GM21619 (cell line): ENCODE measurements around the gene KRT23.

Source experiments
- ATAC-seq: cut with Tn5 transposase; IDR thresholded peaks from one replicate; pipeline ENCODE4 v1.9.1; 2021; ENCODE audit not compliant: unreplicated experiment

KRT23 gene

DNA sequence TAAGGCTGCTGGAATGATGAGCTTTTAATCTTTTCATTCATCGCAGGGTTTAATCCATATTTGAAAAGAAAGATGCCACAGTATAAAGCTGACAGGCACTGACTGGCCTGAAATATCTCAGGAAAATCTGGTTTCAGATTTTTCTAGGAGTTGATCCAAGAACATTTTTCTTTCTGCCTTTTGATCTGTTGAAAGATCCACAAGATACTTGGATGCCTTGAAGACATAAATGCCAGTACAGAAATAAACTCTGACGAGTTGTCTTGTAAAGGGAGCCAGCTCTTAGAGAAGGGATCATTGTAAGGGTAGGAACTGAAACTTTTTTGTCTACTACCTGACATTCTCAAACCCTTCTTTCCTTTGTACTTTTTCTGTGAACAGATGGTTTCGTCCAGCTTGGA lies 27.0 kb downstream of the KRT23 start:
- no peak for ATAC-seq

DNA sequence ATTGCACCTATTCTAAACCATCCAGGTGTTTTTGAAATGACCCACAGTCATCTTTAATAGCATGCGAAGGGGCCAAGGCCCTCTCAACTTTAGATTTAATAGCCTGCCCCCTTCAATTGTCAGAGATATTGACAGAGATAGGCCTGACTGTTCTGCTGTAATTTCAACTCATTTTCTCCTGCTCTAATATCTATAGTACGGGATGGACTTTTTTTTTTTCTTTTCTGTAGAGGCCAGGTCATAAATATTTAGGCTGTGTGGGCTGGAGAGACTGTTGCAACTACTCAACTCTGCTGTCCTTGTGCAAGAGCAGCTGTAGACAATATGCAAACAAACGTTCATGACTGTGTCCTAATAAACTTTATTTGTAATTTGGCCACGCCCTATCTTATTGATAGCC lies 27.7 kb downstream of the KRT23 start:
- no peak for ATAC-seq

DNA sequence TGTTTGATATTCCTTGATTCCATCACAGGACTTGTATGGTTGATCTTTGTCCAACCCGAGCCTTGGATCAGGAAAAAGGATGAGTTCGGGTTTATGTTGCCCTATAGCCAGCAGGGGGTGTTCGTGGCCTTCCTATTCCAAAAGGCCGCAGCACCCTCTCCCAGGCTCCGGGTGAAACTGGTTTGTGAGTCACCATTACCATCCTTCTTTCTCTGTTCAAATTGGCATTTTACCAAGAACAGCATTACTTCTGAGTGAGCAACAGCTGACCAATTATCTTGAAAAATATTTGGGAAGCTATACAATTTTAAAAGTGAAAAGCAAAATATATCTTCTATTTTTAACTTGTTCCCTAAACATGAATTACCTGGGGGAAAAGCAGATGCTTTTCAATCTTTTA lies 28.1 kb downstream of the KRT23 start:
- no peak for ATAC-seq

DNA sequence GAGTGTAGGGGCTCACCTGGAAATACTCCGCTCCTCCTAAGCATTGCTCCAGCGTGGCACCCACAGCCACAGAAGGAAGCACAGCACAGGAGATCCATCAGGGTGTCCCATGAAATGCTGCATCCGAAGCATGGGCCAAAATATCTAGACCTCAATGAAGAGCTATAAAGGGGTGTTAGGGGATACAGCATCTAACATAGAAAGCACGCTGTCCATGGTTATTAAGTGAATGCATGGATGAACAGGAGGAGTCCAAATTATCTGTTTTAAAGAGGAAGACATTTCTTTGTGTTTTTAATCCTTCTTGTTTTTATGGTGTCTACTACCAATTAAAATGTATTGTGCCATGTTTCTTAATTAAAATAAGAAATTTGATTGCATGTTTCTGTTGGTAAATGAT lies 30.8 kb downstream of the KRT23 start:
- ATAC-seq = no peak

DNA sequence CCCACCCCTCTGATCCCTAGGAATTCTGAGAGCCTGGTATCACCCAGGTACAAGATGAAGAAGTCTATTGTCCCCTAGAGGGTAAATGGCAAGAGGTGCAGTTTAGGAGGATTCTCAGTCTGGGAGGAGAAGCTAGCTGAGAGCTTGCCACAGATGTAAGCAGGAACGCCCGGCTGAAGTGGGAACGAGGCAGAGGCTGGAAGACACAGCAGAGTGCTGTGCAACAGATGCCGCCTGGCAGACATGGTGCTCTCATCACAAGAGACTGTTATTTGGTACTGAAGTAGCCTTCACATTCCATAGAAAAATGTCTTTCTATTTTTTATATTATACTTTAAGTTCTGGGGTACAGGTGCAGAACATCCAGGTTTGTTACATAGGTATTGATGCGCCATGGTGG lies 32.1 kb downstream of the KRT23 start:
- ATAC-seq = no peak

GRCh38 chr17:40903129-40903847 lies 34.2 kb downstream of the KRT23 start:
- ATAC-seq = no peak

DNA sequence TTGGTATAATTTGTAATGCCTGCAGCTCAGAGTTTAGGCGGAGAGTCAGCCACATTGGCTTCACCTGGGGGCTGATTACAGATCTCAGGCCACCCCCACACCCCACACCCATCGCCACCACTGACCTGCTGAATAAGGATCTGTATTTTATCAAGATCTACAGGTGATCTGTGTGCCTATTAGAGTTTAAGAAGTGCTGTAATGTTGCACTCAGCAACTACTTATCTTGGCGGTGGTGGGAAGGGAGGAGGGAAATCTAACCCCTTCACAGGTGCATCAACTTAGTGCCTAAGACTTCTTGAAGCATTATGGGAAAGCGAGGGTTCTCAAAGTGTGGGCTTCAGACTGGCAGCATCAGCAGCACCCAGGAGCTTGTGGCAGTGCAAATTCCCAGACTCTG lies 34.9 kb downstream of the KRT23 start:
- ATAC-seq = no peak

DNA sequence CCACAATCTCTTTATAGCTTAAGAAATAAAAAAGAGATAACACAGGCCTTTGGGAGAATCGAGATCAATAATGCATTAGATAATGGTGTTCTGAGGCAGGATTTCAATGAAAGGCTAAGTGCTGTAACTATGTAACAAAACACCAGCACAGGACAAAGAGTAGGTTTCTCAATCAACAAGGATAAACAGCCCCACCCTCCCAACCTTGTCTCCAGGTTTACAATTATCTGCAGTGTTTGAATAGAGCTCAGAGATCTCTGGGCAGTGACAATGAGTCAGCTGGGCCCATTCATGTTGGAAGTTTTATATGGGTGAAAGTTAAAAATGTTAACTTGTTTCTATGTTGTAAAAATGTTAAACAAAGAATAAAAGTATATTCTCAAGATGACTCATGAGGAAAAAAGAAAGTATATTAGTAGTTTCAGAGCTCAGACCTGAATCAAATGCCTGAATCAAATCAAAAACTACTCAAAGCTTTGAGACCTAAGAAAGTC lies 35.4 kb downstream of the KRT23 start:
- ATAC-seq = no peak

DNA sequence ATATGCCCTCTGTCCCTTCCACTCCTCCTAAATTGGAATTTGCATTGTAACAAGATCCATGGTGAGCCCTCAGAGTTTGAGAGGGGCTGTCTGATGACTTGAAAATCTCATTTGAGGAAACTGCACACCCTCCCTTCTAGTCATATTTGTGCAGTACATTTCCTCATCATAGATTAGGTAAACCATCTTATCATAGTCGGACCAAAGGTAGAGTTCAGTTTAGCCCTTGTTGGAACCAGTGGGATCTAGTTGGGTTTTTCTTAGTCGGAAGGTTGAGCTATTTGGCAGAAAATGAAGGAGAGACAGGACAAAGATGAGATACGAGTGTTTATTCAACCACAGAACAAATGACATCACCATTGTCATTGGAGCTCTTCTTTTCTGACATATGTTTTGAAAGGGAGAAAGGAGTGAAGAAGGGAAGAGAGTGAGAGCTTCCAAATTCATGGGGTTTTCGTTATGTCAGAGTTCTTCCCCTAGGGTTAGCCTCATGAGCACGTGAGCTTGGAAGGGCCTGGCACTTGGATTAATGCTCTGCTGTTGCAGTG lies 36.6 kb downstream of the KRT23 start:
- no peak for ATAC-seq

DNA sequence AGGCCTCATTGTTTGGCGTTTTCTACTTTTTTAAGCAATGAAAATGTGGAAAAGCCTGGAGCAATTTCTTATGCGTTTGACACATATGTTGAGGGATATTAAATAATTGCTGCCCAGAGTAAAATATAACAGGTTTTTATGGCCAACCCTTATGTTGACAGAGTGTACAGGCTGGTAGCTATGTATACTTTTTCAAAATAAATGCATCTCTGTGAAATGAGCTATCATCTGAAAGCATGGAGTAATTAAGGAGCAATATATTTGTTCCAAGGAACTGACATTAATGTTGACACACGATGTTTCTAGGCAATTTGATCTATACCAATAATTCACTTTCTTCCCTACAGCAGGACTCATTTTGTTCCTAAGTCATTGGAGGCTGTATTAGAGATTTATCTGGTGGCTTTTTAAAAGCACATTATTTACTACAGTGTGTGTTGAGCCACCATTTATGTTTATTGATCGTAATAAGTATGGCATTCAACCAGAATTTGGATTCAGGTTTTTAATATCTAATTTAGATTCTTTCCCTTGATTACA lies 40.5 kb downstream of the KRT23 start:
- no peak for ATAC-seq

DNA sequence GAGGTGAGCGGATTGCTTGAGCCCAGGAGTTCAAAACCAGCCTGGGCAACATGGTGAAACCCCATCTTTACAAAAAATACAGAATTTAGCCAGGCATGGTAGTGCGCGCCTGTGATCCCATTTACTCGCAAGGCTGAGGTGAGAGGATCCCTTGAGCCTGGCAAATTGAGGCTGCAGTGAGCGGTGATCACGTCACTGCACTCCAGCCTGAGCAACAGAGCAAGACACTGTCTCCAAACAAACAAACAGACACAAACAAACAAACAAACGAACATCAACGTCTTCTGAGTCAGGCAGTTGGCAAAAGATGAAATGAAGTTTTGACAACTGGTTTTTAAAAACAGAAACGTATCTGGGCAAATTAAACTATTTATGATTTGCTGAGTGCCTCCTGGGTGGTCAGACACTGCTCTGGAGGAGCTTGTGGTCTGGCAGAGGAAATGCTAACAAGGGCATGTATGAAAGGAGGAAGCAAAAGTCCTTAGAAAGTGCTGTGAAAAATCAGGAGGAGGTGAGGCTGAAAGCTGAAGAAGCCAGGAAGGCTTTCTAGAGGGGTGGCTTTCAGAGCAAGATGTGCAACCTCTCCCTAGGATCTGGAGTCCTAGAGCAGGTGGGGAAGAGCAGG lies 42.2 kb downstream of the KRT23 start:
- ATAC-seq = no peak

- no peak for ATAC-seq
Measured at GRCh38 chr17:40888196-40888720, 49.2 kb downstream of the KRT23 start.

GRCh38 chr17:40886090-40886489 lies 51.4 kb downstream of the KRT23 start:
- ATAC-seq = no peak

DNA sequence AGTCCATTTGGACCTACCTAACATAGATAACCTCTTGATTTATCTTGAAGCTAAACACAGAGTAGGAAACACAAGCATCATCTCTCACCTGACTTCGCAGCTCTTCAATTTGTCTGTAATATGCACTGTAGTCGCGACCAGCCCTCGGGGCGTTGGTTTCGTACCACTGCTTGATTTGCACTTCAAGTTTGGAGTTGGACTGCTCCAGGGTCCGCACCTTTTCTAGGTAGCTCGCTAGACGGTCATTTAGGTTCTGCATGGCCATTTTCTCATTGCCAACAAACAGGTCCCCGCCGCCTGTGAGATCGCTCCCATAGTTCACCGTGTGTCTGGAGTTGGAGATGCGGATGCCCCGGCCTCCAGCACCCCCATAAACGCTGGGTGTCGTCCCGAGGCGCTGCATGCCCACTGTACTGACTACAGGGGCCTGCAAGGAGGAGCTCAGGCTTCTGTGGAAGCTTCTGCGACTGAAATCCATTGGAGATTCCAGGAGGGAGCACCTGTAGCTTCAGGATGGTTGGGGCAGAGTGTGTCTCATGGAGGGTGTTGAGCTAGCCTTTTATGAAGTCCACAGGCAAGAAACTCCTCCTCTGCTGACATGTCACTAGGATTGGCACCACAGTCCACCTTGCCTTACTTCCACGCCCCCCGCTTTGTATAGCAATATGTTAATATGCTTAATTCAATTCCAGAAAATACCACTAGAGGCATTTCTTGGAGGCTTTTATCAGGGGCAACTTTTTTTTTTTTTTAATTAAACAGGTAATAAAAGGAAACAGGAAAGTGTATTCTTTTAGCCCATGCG lies 52.5 kb downstream of the KRT23 start, which contains the start of gene KRT20:
Gene KRT20, minus strand, starts transcription at position 535 of the 805 bp plus-strand sequence. Its CDS starts 57 bp downstream, at position 478.
- ATAC-seq = no peak

GRCh38 chr17:40883626-40884334 lies 53.7 kb downstream of the KRT23 start:
- no peak for ATAC-seq

- ATAC-seq = no peak
Measured at GRCh38 chr17:40883031-40883430, 54.4 kb downstream of the KRT23 start.

- ATAC-seq = no peak
Measured at GRCh38 chr17:40879026-40879425, 58.4 kb downstream of the KRT23 start.

GRCh38 chr17:40878044-40878443 lies 59.4 kb downstream of the KRT23 start:
- ATAC-seq = no peak

DNA sequence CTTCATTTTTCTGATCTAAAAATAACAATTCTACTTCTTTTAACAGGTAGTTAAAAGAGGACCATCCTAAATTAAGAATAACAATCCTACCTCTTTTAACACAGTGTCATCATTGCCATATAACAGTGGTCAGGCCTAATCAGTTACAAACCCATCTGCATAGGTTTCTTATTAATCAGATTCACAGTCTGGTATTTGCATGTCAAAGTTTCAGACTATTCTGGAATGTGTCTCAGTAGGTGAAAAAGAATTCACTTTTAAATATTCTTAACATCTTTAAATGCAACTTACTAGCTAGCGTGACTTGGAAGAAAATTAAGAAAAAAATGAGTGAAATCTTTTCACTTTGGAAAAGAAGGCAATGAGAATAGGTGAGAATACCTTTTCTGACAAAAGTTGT lies 63.6 kb downstream of the KRT23 start:
- ATAC-seq = no peak

- no peak for ATAC-seq
Measured at GRCh38 chr17:40873255-40873654, 64.2 kb downstream of the KRT23 start.
